ENCODE results near the gene TAOK3. TPM values are rescaled to one million over a fixed set of nuclear protein-coding genes. Genes with fewer than 3 reads are reported as not detected.

TAOK3 gene
- total and polyA plus RNA-seq, 2 donors (not counting 1 experiment from before 2014, with no cell fraction given) = 30.0 to 80.4 TPM

- peaks cover 39% of the 10 kb centered on the region for H3K4me1 Mint-ChIP-seq
Observed at GRCh38 chr12:118312578-118312977, 60.1 kb downstream of the TAOK3 start.

GRCh38 chr12:118311666-118312065 is 61.0 kb downstream of the TAOK3 start:
- WGBS (ENCODE audit: insufficient coverage) = 0% methylated on average over 1 of the region's 2 CpGs
- no peaks in the 10 kb centered on the region for H3K27me3 Mint-ChIP-seq
- intact Hi-C loops (cut with micrococcal nuclease) = no loop called here
- Histone ChIP-seq H3K27ac (ENCODE audit: low read length in 2 of 2) (no peak overlapping the region), H3K9ac (ENCODE audit: low read length) (no peak overlapping the region), H3K79me2 (ENCODE audit: control insufficient read depth, insufficient read depth, low read length) (peaks cover 89% of the 10 kb centered on the region), H3K9me3 (ENCODE audit: control extremely low read depth in 1 of 3, control insufficient read depth in 2 of 3, insufficient read depth in 1 of 3, low read length in 2 of 3) (no peaks in the 10 kb centered on the region), H3K4me1 (ENCODE audit: control insufficient read depth in 2 of 2, insufficient read depth in 2 of 2, low read length in 2 of 2) (peaks cover 23 to 32% of the 10 kb centered on the region in 2 donors), H3K4me2 (replicated peaks; ENCODE audit: low read depth, low read length, poor library complexity, severe bottlenecking) (no peak overlapping the region), H3K4me3 (ENCODE audit: control extremely low read depth in 1 of 5, extremely low read depth in 1 of 5, insufficient read depth in 1 of 5, low read depth in 2 of 5, low read length in 4 of 5) (no peak overlapping the region), H4K20me1 (ENCODE audit: control insufficient read depth, insufficient read depth, low read length, poor library complexity, severe bottlenecking) (peaks cover 19% of the 10 kb centered on the region), H3K27me3 (replicated peaks in 1 of 4; ENCODE audit: control extremely low read depth in 1 of 4, control insufficient read depth in 3 of 4, insufficient read depth in 4 of 4, low read length in 3 of 4) (no peaks in the 10 kb centered on the region), H2AFZ (ENCODE audit: insufficient read depth, low read depth, low read length, poor library complexity, severe bottlenecking) (no peak overlapping the region), H3K36me3 (replicated peaks in 1 of 2; ENCODE audit: control extremely low read depth in 1 of 2, control insufficient read depth in 1 of 2, extremely low read depth in 1 of 2, insufficient read depth in 2 of 2, low read length in 1 of 2) (peaks cover 0 to 3% of the 10 kb centered on the region in 2 experiments)
- CTCF ChIA-PET = no interaction called here
- TF ChIP-seq, protein P1, sequence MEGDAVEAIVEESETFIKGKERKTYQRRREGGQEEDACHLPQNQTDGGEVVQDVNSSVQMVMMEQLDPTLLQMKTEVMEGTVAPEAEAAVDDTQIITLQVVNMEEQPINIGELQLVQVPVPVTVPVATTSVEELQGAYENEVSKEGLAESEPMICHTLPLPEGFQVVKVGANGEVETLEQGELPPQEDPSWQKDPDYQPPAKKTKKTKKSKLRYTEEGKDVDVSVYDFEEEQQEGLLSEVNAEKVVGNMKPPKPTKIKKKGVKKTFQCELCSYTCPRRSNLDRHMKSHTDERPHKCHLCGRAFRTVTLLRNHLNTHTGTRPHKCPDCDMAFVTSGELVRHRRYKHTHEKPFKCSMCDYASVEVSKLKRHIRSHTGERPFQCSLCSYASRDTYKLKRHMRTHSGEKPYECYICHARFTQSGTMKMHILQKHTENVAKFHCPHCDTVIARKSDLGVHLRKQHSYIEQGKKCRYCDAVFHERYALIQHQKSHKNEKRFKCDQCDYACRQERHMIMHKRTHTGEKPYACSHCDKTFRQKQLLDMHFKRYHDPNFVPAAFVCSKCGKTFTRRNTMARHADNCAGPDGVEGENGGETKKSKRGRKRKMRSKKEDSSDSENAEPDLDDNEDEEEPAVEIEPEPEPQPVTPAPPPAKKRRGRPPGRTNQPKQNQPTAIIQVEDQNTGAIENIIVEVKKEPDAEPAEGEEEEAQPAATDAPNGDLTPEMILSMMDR (IDR thresholded peaks at IDR 0.05) = no peak
- no peak for TF ChIP-seq EZH2 (IDR thresholded peaks at IDR 0.05; ENCODE audit: borderline replicate concordance, insufficient read depth, low read depth, low read length, poor library complexity, severe bottlenecking)
- peaks cover 46% of the 10 kb centered on the region for H3K4me1 Mint-ChIP-seq
- H3K4me3 Mint-ChIP-seq = no peak overlapping the region
- no peaks in the 10 kb centered on the region for H3K9me3 Mint-ChIP-seq (ENCODE audit: insufficient read depth)
- no peak for ATAC-seq (ENCODE audit: low read depth)
- POLR2A ChIA-PET = no interaction called here
- H3K27ac Mint-ChIP-seq = no peak overlapping the region
- no peak for DNase-seq

More at GRCh38 chr12:118312578-118312977, 60.1 kb downstream of the TAOK3 start:
- ATAC-seq (ENCODE audit: low read depth) (no peak), DNase-seq (no peak)
- ChIA-PET CTCF (interaction anchor here (0.5 to 1.2 kb wide), 2 partner anchors 41 to 63 kb away, joined by 3 to 4 read pairs; partner anchors contain the start of gene SUDS3), POLR2A (no interaction called here)
- Mint-ChIP-seq H3K27ac (peak overlapping the region; percentile 5), H3K9me3 (ENCODE audit: insufficient read depth) (no peaks in the 10 kb centered on the region), H3K4me3 (peak overlapping the region; percentile 12), H3K27me3 (no peaks in the 10 kb centered on the region)
- H3K27me3 ChIP-seq (replicated peaks in 1 of 4; ENCODE audit: control extremely low read depth in 1 of 4, control insufficient read depth in 3 of 4, insufficient read depth in 4 of 4, low read length in 3 of 4) = no peaks in the 10 kb centered on the region
- H3K27ac ChIP-seq (ENCODE audit: low read length in 2 of 2) = peak overlapping the region in 1 of 2 donors; percentile 15
- no peak overlapping the region for H3K9ac ChIP-seq (ENCODE audit: low read length)
- peaks cover 0 to 3% of the 10 kb centered on the region in 2 experiments for H3K36me3 ChIP-seq (replicated peaks in 1 of 2; ENCODE audit: control extremely low read depth in 1 of 2, control insufficient read depth in 1 of 2, extremely low read depth in 1 of 2, insufficient read depth in 2 of 2, low read length in 1 of 2)
- no peaks in the 10 kb centered on the region for H3K9me3 ChIP-seq (ENCODE audit: control extremely low read depth in 1 of 3, control insufficient read depth in 2 of 3, insufficient read depth in 1 of 3, low read length in 2 of 3)
- WGBS (ENCODE audit: insufficient coverage) = no CpG with 5 or more reads among the region's 1 CpG
- peaks cover 13% of the 10 kb centered on the region for H4K20me1 ChIP-seq (ENCODE audit: control insufficient read depth, insufficient read depth, low read length, poor library complexity, severe bottlenecking)
- peak overlapping the region; percentile 14 for H3K4me2 ChIP-seq (replicated peaks; ENCODE audit: low read depth, low read length, poor library complexity, severe bottlenecking)
- peaks cover 86% of the 10 kb centered on the region for H3K79me2 ChIP-seq (ENCODE audit: control insufficient read depth, insufficient read depth, low read length)
- peaks cover 15 to 26% of the 10 kb centered on the region in 2 donors for H3K4me1 ChIP-seq (ENCODE audit: control insufficient read depth in 2 of 2, insufficient read depth in 2 of 2, low read length in 2 of 2)
- no peak overlapping the region for H3K4me3 ChIP-seq (ENCODE audit: control extremely low read depth in 1 of 5, extremely low read depth in 1 of 5, insufficient read depth in 1 of 5, low read depth in 2 of 5, low read length in 4 of 5)
- intact Hi-C loops (cut with micrococcal nuclease) = no loop called here
- no peak for TF ChIP-seq EZH2 (IDR thresholded peaks at IDR 0.05; ENCODE audit: borderline replicate concordance, insufficient read depth, low read depth, low read length, poor library complexity, severe bottlenecking)
- TF ChIP-seq, protein P1 (IDR thresholded peaks at IDR 0.05) = no peak
- no peak overlapping the region for H2AFZ ChIP-seq (ENCODE audit: insufficient read depth, low read depth, low read length, poor library complexity, severe bottlenecking)

Data from B cell (primary cell).